Measurements from ENCODE around the gene LGALS9.

The LGALS9 gene

DNA sequence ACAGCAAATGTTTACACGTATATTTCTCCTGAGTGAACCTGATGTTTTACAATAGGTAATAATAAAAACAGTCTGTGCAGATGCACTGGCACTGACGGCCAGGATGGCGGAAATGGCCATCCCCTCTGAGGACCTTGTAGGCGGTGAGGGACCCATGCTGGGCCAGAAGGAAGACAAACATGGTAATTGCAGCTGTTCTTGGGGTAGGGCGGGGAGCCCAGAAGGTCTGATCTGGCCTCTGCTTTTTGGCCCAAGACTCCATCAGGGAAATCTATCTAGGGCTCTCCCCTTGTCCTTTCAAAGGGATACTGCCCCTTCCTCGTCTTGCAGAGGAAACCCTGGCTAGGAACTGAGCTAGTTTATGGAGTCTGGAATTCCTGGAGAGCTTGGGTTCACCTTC, 7.4 kb upstream of the LGALS9 start:
- no peaks in the 10 kb centered on the region for H3K79me2 ChIP-seq (ENCODE audit: low read length)
- H3K4me3 ChIP-seq (ENCODE audit: low read length), result no peak overlapping the region
- no peak overlapping the region for H3K4me2 ChIP-seq (ENCODE audit: low read length)

DNA sequence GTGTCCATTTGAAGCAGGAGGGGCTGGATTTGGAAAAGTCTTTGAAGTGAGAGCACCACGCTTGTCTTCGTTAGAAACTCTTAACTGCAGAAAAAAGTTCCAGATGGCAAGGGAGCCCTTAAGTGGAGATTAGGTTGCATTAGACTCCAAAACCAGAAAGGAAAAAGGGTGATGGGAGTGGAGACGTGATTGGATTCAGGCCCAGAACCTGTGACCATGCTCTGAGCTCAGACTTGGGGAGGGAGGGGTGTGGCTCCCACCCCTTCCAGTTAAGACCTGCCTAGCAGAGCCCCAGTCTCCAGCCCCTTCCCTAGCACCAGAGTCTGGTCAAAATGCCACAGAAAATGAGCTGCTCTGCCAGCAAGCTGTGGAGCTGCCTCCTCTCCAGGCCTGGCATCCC, 6.4 kb upstream of the LGALS9 start:
- TF ChIP-seq, protein P1, sequence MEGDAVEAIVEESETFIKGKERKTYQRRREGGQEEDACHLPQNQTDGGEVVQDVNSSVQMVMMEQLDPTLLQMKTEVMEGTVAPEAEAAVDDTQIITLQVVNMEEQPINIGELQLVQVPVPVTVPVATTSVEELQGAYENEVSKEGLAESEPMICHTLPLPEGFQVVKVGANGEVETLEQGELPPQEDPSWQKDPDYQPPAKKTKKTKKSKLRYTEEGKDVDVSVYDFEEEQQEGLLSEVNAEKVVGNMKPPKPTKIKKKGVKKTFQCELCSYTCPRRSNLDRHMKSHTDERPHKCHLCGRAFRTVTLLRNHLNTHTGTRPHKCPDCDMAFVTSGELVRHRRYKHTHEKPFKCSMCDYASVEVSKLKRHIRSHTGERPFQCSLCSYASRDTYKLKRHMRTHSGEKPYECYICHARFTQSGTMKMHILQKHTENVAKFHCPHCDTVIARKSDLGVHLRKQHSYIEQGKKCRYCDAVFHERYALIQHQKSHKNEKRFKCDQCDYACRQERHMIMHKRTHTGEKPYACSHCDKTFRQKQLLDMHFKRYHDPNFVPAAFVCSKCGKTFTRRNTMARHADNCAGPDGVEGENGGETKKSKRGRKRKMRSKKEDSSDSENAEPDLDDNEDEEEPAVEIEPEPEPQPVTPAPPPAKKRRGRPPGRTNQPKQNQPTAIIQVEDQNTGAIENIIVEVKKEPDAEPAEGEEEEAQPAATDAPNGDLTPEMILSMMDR (IDR thresholded peaks at IDR 0.05; ENCODE audit: low read depth, low read length), result no peak
- TF ChIP-seq EZH2phosphoT487 (IDR thresholded peaks at IDR 0.05; ENCODE audit: low read depth), result no peak
- Histone ChIP-seq H3K4me3 (ENCODE audit: low read length) (no peak overlapping the region), H3K9ac (ENCODE audit: low read length) (no peak overlapping the region), H3K79me2 (ENCODE audit: low read length) (no peaks in the 10 kb centered on the region), H4K20me1 (ENCODE audit: insufficient read depth, low read length) (no peaks in the 10 kb centered on the region), H3K4me2 (ENCODE audit: low read length) (no peak overlapping the region), H3K27ac (ENCODE audit: low read length) (no peak overlapping the region), H2AFZ (ENCODE audit: low read depth, low read length) (no peak overlapping the region), H3K36me3 (replicated peaks; ENCODE audit: low read depth, low read length) (no peaks in the 10 kb centered on the region), H3K9me3 (ENCODE audit: insufficient read depth, low read length) (no peaks in the 10 kb centered on the region), H3K4me1 (ENCODE audit: low read length) (no peaks in the 10 kb centered on the region), H3K27me3 (ENCODE audit: low read depth, low read length) (0 out of 2 replicates have a peak, but pooled peaks cover 7% of the 10 kb centered on the region)

More for the DNA sequence above, 7.4 kb upstream of the LGALS9 start:
- Histone ChIP-seq H3K4me1 (ENCODE audit: low read length) (no peaks in the 10 kb centered on the region), H3K27me3 (ENCODE audit: low read depth, low read length) (0 out of 2 replicates have a peak, but pooled peaks cover 7% of the 10 kb centered on the region), H2AFZ (ENCODE audit: low read depth, low read length) (no peak overlapping the region), H3K9ac (ENCODE audit: low read length) (no peak overlapping the region), H3K36me3 (replicated peaks; ENCODE audit: low read depth, low read length) (no peaks in the 10 kb centered on the region), H4K20me1 (ENCODE audit: insufficient read depth, low read length) (no peaks in the 10 kb centered on the region), H3K9me3 (ENCODE audit: insufficient read depth, low read length) (no peaks in the 10 kb centered on the region), H3K27ac (ENCODE audit: low read length) (no peak overlapping the region)
- TF ChIP-seq, protein P1 (IDR thresholded peaks at IDR 0.05; ENCODE audit: low read depth, low read length), result no peak
- no peak for TF ChIP-seq EZH2phosphoT487 (IDR thresholded peaks at IDR 0.05; ENCODE audit: low read depth)

DNA sequence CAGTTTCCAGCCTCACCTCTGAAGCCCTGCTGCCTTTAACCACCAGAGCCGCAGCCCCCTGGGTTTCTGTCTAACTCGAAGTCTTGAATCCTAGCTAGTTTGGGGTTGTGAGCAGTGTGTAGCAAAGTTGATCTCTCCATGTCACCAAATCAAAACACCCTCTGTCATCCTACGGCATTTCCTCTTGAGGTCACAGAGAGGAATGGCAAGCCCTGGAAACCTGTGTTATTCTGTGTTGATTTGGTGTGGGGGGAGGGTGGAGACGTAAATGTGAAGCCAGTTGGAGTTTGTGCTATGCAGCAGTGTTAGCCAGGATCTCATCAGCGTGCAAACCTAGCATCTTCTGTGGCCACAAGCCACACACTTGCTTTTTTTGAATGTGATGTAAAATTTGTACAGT, 5.1 kb upstream of the LGALS9 start:
- 0 out of 2 replicates have a peak, but pooled peaks cover 7% of the 10 kb centered on the region for H3K27me3 ChIP-seq (ENCODE audit: low read depth, low read length)
- TF ChIP-seq EZH2phosphoT487 (IDR thresholded peaks at IDR 0.05; ENCODE audit: low read depth), result no peak
- TF ChIP-seq, protein P1 (IDR thresholded peaks at IDR 0.05; ENCODE audit: low read depth, low read length), result no peak
- H3K27ac ChIP-seq (ENCODE audit: low read length), result no peak overlapping the region
- no peaks in the 10 kb centered on the region for H3K79me2 ChIP-seq (ENCODE audit: low read length)
- no peak overlapping the region for H3K9ac ChIP-seq (ENCODE audit: low read length)
- H3K36me3 ChIP-seq (replicated peaks; ENCODE audit: low read depth, low read length), result no peaks in the 10 kb centered on the region
- no peaks in the 10 kb centered on the region for H3K4me1 ChIP-seq (ENCODE audit: low read length)
- no peak overlapping the region for H3K4me3 ChIP-seq (ENCODE audit: low read length)
- no peaks in the 10 kb centered on the region for H3K9me3 ChIP-seq (ENCODE audit: insufficient read depth, low read length)
- H3K4me2 ChIP-seq (ENCODE audit: low read length), result no peak overlapping the region
- H4K20me1 ChIP-seq (ENCODE audit: insufficient read depth, low read length), result no peaks in the 10 kb centered on the region
- no peak overlapping the region for H2AFZ ChIP-seq (ENCODE audit: low read depth, low read length)

DNA sequence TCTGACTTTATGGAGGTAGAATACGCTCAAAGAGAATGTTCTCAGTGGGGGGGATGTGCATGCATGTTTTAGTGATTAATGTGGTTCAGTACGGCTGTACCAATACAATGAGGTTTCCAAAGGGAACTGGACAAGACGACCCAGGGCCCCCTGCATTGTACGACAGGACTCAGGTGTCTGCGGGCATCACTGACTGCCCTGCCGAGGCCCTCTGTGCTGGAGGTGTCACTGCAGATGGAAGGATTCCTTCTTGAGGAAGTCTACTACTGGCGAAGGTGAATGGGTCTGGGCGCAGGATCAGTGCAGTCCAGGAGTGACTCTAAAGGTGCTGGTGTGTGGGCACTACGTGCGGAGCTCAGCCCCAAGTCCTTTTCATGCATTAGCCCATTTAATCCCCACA, 3.5 kb upstream of the LGALS9 start:
- Histone ChIP-seq H3K4me2 (ENCODE audit: low read length) (no peak overlapping the region), H3K9me3 (ENCODE audit: insufficient read depth, low read length) (no peaks in the 10 kb centered on the region), H3K4me3 (ENCODE audit: low read length) (no peak overlapping the region), H2AFZ (ENCODE audit: low read depth, low read length) (no peak overlapping the region), H3K4me1 (ENCODE audit: low read length) (no peaks in the 10 kb centered on the region), H3K79me2 (ENCODE audit: low read length) (no peaks in the 10 kb centered on the region), H3K27ac (ENCODE audit: low read length) (no peak overlapping the region), H3K36me3 (replicated peaks; ENCODE audit: low read depth, low read length) (no peaks in the 10 kb centered on the region), H3K9ac (ENCODE audit: low read length) (no peak overlapping the region), H3K27me3 (ENCODE audit: low read depth, low read length) (no peaks in the 10 kb centered on the region), H4K20me1 (ENCODE audit: insufficient read depth, low read length) (no peaks in the 10 kb centered on the region)
- no peak for TF ChIP-seq EZH2phosphoT487 (IDR thresholded peaks at IDR 0.05; ENCODE audit: low read depth)
- TF ChIP-seq, protein P1 (IDR thresholded peaks at IDR 0.05; ENCODE audit: low read depth, low read length), result no peak
